HS-27A (cell line): ENCODE results near the gene POU2F3.

Experiments used
- DNase-seq: peaks from one replicate; pipeline ENCODE4 v3.0.0-alpha.2; 2012; ENCODE audit warnings: low read depth, missing footprints

Gene POU2F3

DNA sequence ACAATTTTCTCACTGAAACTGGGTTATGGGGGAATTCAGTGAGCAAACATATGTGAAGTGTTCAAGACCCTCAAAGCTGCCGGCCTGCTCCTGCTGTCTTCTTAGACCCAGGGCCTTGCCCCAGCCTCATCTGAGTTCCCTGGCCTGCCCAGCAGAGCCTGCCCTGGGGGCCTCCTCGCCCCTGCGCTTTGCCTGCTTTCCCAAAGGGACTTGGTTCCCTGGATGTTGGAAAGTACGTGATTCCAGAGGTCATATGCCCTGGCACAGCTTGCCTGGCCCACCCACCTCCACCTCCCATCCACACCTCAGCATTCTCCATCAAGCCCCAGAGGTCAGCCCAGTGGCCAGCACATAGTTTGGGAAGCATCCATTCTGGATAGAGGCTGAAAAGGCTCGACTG is 13.7 kb upstream of the POU2F3 start:
- no peak for DNase-seq

DNA sequence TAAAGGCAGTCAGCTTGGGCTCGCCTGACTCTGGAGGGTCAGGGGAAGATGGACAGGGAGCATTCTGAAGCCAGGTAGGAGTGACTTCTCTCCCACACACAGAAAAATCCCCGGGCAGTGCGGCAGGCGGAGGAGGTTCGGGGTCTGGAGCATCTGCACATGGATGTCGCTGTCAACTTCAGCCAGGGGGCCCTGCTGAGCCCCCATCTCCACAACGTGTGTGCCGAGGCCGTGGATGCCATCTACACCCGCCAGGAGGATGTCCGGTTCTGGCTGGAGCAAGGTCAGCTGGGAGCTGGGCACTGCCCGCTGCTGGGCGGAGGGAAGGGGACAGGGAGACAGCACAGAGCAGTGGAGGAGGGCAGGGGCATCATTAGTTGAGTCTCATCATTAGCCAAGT is 13.2 kb upstream of the POU2F3 start:
- DNase-seq: no peak

DNA sequence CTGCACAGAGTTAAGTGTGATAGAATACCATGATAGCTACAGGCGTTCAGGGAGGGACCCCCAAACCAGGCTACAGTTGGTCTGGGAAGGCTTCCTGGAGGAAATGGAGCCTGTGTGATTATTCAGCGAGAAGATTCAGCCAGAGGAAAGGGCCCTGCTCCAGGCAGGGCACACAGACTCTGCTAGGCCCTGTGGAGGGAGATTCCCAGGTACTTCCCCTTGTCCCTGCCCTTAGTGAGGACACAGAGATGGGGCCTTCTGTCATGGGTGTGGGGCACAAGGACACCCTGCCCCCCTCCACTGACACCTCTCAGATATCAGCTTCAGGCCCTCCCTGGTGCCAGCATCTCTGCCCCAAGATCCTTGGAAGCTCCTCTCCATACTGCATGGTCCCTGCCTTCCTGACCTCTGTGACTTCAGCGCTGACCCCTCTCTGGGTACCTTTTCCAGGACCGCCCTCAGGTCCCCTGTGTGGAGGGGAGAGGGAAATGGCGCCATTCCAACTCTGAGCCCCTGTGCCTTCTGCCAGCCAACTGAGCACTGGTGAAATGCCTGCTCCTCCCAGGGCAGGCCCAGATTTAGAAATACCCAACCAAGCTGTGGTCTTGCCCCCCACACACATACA is 12.6 kb upstream of the POU2F3 start:
- DNase-seq: no peak

DNA sequence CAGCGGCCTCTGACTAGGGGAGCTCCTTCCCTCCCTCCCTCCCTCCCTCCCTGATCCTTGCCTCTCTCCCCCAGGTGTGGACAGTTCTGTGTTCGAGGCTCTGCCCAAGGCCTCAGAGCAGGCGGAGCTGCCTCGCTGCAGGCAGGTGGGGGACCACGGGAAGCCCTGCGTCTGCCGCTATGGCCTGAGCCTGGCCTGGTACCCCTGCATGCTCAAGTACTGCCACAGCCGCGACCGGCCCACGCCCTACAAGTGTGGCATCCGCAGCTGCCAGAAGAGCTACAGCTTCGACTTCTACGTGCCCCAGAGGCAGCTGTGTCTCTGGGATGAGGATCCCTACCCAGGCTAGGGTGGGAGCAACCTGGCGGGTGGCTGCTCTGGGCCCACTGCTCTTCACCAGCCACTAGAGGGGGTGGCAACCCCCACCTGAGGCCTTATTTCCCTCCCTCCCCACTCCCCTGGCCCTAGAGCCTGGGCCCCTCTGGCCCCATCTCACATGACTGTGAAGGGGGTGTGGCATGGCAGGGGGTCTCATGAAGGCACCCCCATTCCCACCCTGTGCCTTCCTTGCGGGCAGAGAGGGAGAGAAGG is 11.1 kb upstream of the POU2F3 start:
- no peak for DNase-seq

DNA sequence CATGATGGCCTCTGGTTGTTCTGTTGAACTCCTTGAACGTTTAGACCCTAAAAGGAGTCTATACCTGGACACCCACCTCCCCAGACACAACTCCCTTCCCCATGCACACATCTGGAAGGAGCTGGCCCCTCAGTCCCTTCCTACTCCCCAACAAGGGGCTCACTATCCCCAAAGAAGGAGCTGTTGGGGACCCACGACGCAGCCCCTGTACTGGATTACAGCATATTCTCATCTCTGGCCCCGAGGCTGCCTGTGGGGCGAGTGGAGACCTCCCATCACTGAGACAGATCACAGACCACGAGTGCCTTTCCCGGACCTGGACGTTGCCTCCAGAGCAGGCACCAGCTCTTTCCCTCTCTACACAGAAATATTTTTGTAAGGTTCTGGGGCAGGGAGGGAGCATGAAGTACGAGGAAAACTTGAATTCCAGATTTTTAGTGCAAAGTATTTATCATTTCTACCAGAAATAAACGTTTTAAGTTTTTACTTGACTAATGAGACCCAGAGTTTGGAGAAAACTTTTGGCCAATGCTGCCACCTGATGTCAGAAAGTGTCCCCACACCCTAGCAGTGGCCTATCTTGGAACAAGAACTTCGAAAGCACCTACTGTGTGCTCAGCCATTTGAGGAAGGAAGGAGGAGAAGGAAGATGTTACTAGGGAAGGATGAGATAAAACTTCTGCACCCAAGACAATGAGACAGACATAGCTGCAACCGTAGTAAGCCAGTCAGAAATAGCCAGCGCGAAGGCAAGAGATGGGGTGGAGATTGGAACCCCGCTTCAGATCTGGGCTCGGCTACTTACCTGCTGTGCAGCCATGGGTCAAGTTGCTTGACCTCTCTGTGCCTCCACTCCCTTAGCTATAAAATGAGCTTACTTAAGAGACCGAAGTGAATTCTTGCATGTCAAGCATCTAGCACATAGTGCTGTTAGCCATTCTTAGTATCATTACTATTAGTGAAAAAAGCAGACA is 10.2 kb upstream of the POU2F3 start:
- no peak for DNase-seq

DNA sequence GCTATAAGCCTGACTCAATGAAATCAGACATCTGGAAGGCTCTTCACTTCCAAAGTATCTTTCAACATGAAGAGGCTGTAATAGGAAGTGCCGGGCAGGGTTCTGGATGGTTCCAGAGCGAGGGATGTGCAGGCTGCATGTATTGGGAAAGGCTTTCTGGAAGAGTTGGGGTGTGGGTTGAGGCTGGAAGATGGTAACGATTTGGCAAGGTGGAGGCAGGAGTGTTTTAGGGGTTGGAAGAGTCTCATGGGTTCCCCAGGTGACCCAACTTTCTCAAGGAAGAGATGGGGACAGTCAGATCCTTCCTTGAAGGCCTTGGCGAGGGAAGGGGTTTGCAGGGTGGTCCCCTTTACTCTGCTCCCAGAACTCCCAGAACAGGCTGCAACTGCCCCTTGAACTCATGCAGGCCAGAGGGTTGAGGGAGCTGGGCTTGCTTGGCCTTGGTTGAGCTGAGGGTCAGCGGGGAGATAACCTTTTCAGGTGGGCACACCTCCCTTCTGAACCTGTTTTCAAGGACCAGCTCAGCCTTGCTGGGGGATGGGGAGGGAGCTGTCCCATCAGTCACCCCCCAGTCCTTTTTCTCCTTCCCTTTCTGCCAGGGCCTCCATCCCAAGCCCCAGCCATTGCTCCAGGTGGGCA is 9.4 kb upstream of the POU2F3 start:
- no peak for DNase-seq

DNA sequence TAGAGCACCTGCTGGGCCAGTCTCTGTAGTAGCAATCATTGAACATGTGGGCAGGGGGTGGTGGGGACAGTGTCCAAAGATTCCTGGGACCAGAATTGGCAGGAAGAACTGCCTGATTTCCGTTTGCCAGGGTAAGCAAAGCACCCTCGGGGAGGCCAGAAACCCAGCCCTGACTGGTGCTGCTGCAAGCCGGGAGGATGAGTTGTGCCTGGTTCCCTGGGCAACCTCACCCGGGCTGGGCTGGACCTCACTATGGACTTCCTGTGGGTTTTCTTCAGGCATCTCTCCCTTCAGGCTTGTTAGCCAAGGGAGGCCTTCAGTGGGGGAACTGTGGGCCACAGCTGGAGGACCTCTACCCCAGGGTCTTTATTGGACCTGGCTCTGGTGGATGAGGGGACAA is 8.0 kb upstream of the POU2F3 start:
- DNase-seq: no peak

DNA sequence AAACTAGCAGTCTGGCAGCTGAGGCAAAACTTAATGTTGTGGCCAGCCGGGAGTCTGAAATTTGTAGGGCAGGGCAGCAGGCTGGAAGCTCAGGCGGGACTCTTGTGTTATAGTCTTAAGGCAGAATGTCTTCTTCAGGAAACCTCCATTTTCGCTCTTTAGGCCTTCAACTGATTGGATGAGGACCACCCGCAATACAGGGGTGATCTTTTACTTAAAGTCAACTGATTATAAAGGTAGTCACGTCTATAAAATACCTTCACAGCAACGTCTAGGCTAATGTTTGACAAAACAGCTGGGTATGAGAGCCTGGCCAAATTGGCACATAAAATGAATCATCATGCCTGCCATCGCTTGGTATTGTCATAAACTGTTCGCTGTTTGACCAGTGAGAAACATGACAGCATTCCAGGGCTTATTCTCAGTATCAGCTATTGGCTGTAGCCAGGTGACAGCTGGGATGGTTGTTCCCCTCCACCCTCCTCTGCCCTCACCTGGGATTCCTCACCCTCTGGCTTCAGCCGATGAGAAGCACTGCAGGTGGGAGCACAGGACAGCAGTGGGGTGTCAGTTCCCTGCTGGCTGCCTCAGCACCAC is 6.6 kb upstream of the POU2F3 start:
- DNase-seq: no peak

DNA sequence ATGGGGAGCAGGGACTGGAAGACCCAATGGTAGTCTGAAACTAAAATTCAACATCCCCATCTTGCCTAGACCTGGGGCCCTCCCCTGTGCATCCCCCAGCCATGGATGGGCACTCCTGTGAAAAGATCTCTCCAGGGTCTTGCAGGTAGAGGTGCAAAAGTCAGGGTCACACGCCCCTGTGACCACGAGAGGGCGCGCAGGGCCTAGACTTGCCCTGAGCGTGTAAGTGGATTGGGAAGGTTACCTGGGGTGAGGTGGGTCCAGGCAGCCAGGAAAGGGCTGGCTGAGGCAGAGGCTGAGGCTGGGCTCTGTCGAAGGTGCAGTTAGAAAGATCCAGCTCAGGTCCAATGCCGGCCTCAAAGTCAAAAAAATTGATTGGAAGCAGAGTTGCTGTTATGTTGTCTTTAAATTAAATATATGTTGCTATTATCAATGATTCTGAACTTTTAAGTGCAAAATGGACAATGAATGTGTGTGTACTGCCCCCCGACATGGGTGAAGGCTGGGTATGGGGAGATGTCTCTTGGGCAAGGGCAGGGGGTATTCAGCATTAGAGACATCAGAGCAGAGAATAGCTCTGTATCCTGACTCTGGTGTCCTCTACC is 4.8 kb upstream of the POU2F3 start:
- no peak for DNase-seq

DNA sequence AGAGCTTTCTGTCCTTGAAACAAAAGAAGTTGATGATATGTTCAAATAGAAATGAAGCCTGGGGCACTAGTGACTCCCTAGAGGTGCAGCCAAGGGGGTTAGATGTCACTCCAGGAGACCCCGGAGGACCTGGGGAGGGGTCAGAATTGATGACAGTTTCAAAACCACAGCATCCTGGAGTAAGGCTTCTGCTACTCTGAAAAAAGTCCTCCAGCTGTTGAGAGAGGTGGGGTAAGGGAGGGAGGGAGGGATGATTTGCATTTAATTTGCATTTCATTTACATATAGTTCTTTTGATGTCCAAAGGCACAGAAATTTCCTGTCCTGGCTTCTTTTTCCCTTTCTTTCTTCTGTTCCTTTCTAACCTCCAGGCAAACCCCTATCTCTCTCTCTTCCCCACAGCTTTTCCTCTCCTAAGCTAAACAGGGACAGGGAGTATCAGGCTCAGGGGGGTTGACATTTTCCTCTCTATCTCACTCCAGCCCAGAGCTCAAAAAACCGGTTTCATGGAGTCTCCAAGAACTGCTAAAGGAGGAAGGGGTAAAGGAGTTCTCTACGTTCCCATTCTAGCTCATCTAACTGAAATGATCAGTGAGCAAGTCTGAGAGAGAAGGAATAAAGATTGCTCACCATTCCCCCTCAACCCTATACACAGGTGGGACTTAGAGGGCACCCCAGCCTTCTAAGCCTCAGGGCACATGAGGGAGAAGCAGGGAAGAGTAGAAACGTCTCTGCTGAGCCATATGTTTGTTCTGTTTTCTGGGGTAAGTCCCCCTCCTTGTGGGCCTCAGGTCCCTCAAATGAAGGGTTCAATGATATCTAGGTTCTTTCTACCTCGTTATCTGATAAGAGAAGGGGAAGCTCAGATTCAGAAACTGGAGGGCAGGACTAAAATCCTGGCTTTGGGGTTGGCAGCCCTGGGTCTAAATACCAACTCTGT is 3.5 kb upstream of the POU2F3 start:
- DNase-seq: no peak

DNA sequence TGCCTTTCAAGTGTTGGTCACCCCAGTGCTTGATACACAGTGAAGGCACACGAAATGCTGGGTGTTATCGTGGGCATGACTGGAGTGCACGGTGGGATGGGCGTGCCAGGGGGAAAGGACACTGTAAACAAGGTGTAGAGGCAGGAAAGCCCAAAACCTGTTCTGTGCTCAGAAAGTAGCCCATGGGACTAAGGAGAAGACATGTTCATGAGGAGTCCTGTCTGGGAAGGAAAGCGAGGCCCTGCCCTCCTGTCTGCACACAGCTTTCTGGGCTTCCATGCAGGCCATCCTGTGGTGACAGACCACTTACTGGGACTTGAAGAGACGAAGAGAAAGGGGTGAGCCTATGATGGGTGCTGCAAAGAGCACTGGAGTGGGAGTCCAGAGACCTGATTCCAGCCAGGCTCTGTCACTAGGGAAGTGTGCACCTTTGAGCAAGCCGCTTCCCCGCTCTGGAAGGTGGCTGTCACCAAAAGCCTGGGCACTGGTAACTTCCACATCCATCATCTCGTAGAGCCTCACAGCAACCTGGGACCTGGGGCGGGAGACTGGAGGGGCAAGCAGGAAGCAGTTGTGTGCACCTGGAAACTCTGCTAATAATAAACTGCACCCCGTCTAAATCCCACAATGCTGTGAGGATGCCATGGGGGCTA is 846 bp upstream of the POU2F3 start:
- no peak for DNase-seq

DNA sequence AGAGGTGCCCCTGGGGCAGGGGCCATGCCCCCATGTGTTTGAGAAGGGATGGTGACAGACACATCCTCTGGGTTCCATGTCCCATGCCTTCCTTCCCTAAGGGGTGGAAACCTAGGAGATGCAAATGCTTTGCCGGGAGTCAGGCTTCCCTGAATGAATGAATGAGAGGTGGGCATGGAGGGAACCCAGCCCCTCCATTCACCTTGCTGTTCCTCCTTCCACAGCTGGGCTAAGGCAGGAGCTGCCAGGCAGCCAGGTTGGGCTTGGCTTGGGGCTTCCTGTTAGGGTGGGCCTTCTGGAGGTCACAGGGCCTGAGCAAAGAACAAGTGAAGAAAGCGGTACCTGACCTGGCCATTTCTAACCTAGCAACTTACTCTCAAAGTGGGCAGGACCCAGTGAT is 926 bp downstream of the POU2F3 start:
- DNase-seq: no peak

DNA sequence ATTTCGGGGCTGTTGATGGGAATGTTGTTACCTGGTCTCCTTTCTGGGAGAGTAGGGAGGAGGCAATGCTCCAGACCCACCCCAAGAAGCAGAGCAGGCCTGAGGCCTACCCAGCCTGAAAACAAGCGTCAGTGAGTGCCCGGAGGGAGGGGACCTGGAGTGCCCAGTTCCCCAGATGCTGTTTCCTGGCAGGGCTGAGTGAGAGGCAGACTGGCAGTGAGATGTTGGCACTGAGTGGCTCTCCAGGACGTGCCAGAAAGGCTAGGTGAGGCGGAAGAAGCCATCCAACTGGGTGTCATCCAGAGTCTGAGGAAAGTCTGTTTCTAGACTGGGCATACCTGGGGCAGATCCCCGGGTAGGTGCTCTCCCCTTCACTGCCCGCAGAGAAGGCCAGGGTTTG is 1.3 kb downstream of the POU2F3 start:
- no peak for DNase-seq

DNA sequence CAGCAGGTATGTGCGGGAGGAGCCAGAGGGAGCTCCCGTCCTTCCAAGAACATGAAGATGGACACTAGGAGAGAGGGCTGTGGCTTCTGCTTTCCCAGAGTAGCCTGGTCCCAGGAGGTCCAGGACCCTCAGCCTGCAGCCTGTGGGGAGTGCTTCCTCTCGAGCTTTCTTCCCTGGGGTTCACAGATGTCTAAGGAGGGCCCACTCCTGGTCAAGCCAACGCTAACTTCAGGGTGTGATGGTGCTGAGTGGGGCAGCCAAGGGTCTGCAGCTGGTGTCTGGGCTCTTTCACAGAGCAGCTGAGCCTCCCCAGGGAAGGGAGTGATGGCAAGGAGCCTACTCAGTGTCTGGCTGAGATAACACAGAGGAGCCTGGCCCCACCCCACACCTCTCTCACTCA is 3.3 kb downstream of the POU2F3 start:
- no peak for DNase-seq

DNA sequence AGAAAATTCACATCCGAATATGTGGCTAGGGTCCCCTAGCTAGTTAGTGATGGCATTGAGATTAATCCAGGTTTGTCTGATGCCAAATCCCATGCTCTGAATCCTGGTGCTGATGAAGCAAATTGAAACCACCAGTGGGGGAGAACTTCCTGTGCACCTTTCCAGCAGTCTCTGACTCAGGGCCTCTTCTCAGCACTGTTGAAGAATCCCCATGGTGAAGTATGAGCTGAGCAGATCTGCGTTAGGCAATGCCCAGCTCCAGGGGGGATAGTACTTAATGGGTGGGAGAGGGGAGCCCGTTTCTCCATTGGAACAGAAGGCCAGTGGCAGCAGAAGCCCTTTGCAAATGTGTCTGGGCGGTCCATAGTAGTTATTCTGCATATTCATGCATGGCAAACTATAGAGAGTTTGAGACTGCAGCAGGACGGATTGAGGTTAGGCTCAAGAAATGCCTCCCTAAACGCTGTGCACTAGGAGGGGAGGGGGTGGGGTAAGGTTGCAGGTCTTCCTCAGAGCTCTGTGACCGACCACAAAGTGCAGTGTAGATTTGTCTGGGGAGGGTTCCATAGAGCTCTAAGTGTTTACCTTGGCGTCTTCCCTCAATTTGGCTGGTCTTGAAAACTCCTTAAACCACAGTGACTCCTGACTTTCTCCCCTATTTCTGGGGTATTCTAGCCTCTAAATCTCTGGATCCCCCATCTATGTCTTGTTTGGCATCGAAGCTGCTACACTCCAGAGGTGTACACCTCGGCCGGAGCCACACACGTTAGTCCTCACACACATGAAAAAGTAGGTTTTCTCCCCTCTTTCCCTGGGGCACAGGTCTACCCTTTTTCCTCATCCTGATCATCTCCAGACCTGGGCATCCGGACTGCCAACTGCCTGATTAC is 4.8 kb downstream of the POU2F3 start:
- no peak for DNase-seq

DNA sequence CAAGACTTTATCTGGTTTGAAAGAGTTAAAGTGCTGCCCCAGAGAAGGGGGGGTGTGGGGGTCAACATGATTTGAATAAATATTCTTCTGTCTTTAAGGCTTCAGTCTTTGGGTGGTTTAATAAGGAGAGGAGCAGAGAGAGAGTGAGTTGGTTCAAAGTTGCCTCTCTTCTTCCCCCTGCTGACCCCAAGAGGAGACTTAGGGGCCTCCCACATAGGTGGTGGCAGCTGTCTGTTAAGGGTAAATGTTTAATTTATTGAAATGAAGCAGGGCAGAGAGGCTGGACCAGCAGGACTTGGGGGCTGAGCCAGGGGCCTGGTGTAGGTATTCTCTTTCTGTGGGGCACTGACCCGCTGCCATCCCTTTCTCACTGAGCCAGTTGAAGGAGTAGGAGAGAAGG is 5.5 kb downstream of the POU2F3 start:
- no peak for DNase-seq

DNA sequence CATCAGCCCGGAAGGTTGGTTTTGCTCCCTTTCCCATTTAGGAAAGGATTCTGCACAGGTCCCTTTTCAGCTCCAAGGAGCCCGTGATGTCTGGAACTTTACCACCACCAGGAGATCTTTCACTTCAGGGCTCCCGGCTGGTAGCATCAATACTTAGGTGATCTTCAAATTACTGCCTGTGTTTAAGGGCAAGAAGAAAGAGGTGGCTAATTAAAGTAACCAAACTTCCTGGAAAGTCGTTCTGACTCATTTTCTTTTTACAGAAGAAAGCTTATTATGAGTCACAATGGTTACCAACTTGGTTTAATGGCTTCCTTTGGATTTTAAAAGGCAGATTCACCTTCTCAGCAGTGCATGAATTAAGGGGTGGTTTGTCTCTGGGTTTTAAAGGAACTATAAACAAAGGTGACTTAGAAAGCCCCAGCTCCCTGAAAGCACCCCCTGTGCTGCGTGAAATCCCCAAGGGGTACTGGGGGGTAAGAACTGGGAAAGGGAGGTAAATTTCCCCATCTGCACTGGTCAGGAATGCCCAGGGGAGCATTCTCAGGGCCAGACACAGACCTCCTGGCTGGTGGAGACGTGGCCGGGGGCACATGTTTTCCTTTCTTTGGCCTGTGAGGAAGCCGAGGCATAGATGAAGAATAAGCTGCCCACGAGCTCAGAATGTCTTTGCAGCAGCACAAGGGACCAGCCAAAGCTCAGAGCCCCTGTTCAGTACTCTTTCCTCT is 8.8 kb downstream of the POU2F3 start:
- no peak for DNase-seq
